ENCODE measurements around the gene SLC25A15.

- TF ChIP-seq CTCF (IDR thresholded peaks at IDR 0.05; ENCODE audit: low read length): no peak
- no peak for TF ChIP-seq EZH2 (optimal IDR thresholded peaks at IDR 0.05; ENCODE audit: low read depth, low read length)
- no peak for TF ChIP-seq EZH2phosphoT487 (IDR thresholded peaks at IDR 0.05; ENCODE audit: low read length)
Measured at GRCh38 chr13:40819797-40820315, 30.4 kb downstream of the SLC25A15 start.

Measured in MM.1S (cell line).